GM12878 (cell line): Measurements from ENCODE around the gene NUDT1. TPM values are rescaled to one million over a fixed set of nuclear protein-coding genes. Genes with fewer than 3 reads are reported as not detected.

Experiments
- ATF7 ChIP-seq: fragments of 450-650 bp; IDR thresholded peaks from 2 replicates; pipeline ENCODE4 v1.6.1; 2016; ENCODE audit warnings: low read depth, mild to moderate bottlenecking
- CHD2 ChIP-seq: IDR thresholded peaks from 2 replicates; pipeline ENCODE4 v1.6.1; 2011; ENCODE audit warnings: low read depth, low read length, improper control_type of control experiment, borderline replicate concordance
- DPF2 ChIP-seq: fragments of 450-650 bp; IDR thresholded peaks from 2 replicates; pipeline ENCODE4 v1.6.1; 2017; ENCODE audit warnings: mild to moderate bottlenecking
- ETV6 ChIP-seq, 2 experiments: fragments of 450-650 bp in 1 of 2; IDR thresholded peaks in 1 of 2; conservative IDR thresholded peaks in 1 of 2; 2 replicates each; pipeline ENCODE4 v1.6.1; 2014; ENCODE audit warnings: antibody characterized with exemption in 1 of 2, borderline replicate concordance in 1 of 2, low read depth in 1 of 2, mild to moderate bottlenecking in 1 of 2, moderate library complexity in 1 of 2
- GABPA ChIP-seq: IDR thresholded peaks from 2 replicates; pipeline ENCODE4 v1.6.1; 2014; ENCODE audit warnings: antibody characterized with exemption, low read depth, mild to moderate bottlenecking, inconsistent platforms
- HDAC6 ChIP-seq: fragments of 200-600 bp; sonication (generic); IDR thresholded peaks from one replicate; pipeline ENCODE4 v1.8.0; 2017; ENCODE audit warnings: antibody characterized with exemption; ENCODE audit not compliant: unreplicated experiment
- MEF2A ChIP-seq: IDR thresholded peaks from 2 replicates; pipeline ENCODE4 v1.6.1; 2011; ENCODE audit warnings: low read depth, mild to moderate bottlenecking, low read length, moderate library complexity; ENCODE audit not compliant: insufficient read depth
- NBN ChIP-seq: fragments of 450-650 bp; IDR thresholded peaks from 2 replicates; pipeline ENCODE4 v1.6.1; 2016
- POLR2AphosphoS5 ChIP-seq: IDR thresholded peaks from 2 replicates; pipeline ENCODE4 v1.6.1; 2011; ENCODE audit warnings: mild to moderate bottlenecking, low read length, inconsistent platforms
- POU2F2 ChIP-seq: IDR thresholded peaks from 3 replicates; pipeline ENCODE4 v1.6.1; 2011; ENCODE audit warnings: low read depth, mild to moderate bottlenecking, low read length, borderline replicate concordance
- RFX5 ChIP-seq: IDR thresholded peaks from 2 replicates; pipeline ENCODE4 v1.6.1; 2011; ENCODE audit warnings: low read depth, low read length, improper control_type of control experiment
- SMAD5 ChIP-seq: IDR thresholded peaks from 2 replicates; pipeline ENCODE4 v1.6.1; 2016; ENCODE audit warnings: antibody characterized with exemption, low read depth
- STAT1 ChIP-seq: fragments of 450-650 bp; conservative IDR thresholded peaks from 2 replicates; pipeline ENCODE4 v1.6.1; 2014; ENCODE audit warnings: antibody characterized with exemption, mild to moderate bottlenecking
- TAF1 ChIP-seq: IDR thresholded peaks from 2 replicates; pipeline ENCODE4 v1.6.1; 2011; ENCODE audit warnings: mild to moderate bottlenecking, low read depth, low read length, borderline replicate concordance
- TCF12 ChIP-seq: IDR thresholded peaks from 2 replicates; pipeline ENCODE4 v1.6.1; 2011; ENCODE audit warnings: low read depth, mild to moderate bottlenecking, low read length
- YY1 ChIP-seq: IDR thresholded peaks from 2 replicates; pipeline ENCODE4 v1.6.1; 2011; ENCODE audit warnings: low read depth, mild to moderate bottlenecking, low read length
- polyA plus RNA-seq, 11 experiments: library from polyadenylated mRNA; depleted of rRNA in 4 of 11; unstranded in 6 of 11; stranded (reverse) in 5 of 11; fragments of >200 nt; fragmentation: Nextera tagmentation in 4 of 11; fragmentation: Illumina TruSeq in 1 of 11; extraction: Ambion mirVana in 4 of 11; extraction: Trizol in 1 of 11; gene quantifications; 1 replicate in 1 of 11; 2 replicates in 10 of 11; pipeline versions ENCODE4 v1.2.1 to v1.2.3, GENCODE V29; 2011 to 2016; ENCODE audit warnings: inconsistent platforms in 2 of 11, missing spikeins in 2 of 11, low read depth in 1 of 11
- total RNA-seq, 4 experiments: library from RNA; depleted of rRNA in 3 of 4; stranded (reverse); fragments of >200 nt in 3 of 4; fragmentation: Illumina TruSeq in 1 of 4; extraction: Trizol in 1 of 4; gene quantifications; 2 replicates each; pipeline versions ENCODE4 v1.2.1 to v1.2.3, GENCODE V29; 2013 to 2021
- TF ChIP-seq, protein P1 (sequence below): fragments of 450-650 bp; IDR thresholded peaks from 2 replicates; pipeline ENCODE4 v1.6.1; 2014; ENCODE audit warnings: mild to moderate bottlenecking
- TF ChIP-seq, protein P2 (sequence below): fragments of 450-650 bp; IDR thresholded peaks from 2 replicates; pipeline ENCODE4 v1.6.1; 2016; ENCODE audit warnings: mild to moderate bottlenecking
- TF ChIP-seq, protein P3 (sequence below): fragments of 450-650 bp; IDR thresholded peaks from 2 replicates; pipeline ENCODE4 v1.6.1; 2017; ENCODE audit warnings: mild to moderate bottlenecking, moderate library complexity
- TF ChIP-seq, protein P4 (sequence below): fragments of 450-650 bp; IDR thresholded peaks from 2 replicates; pipeline ENCODE4 v1.6.1; 2018; ENCODE audit warnings: borderline replicate concordance, mild to moderate bottlenecking; ENCODE audit not compliant: partially characterized antibody

The NUDT1 gene
- total and polyA plus RNA-seq, 10 of the 15 experiments (the other 5 are each of a cell fraction or from before 2014, with no cell fraction given), result 7.7 to 122 (median 59.2) TPM

DNA sequence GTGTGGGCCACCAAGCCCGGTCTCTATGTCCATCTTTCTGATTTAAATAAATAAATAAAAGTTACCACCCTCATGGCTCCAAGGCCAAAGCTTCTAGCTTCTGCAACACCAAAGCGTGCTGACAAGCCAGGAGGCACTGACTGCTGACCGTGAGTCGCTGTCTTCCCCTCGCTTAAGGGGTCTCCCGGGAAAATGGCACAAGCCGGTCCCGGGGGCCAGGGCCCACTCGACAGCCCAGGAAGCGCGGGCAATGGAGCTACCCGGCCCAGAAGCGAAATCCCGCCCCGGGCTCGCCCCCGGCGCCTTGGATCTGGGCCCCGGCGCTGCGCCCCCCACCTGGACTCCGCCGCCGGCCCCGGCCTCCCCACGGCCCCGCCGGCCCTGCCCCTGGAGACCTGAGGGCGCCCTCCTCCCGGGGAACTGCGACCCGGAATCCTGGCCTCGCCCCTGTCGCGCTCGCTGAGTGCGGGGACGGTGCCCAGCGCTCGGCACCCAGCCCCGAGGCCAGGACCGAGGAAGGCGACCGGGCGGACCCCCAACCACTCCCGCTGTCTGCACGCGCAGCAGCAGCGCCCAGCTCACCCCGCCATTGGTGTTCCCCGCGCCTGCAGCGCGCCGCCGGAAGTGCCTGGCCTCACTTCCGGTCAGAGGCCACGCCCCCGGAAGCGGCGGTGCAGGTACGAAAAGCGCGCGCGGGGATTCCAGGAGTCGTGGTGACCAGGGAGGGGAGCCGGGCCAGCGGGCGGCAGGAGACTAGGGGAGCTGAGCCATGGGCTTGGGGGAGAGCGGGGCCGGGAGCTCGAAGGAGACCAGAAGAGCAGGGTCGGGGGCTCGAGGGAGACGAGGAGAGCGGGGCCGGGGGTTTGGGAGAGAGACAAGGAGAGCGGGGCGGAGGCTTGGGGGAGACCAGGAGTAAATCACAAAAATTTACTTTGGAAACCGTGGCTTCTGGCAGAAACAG lies at the start of gene NUDT1, which contains the start of gene MRM2 (continued):
- TF ChIP-seq, protein P1, sequence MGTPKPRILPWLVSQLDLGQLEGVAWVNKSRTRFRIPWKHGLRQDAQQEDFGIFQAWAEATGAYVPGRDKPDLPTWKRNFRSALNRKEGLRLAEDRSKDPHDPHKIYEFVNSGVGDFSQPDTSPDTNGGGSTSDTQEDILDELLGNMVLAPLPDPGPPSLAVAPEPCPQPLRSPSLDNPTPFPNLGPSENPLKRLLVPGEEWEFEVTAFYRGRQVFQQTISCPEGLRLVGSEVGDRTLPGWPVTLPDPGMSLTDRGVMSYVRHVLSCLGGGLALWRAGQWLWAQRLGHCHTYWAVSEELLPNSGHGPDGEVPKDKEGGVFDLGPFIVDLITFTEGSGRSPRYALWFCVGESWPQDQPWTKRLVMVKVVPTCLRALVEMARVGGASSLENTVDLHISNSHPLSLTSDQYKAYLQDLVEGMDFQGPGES, result 0 out of 2 replicates have a peak, but pooled peaks have one; percentile 19
- TF ChIP-seq RFX5, result no peak
- peak; percentile 96 for TF ChIP-seq TAF1
- peak; percentile 95 for TF ChIP-seq YY1
- TF ChIP-seq GABPA, result peak; percentile 96
- TF ChIP-seq CHD2, result peak; percentile 73
- TF ChIP-seq, protein P2, sequence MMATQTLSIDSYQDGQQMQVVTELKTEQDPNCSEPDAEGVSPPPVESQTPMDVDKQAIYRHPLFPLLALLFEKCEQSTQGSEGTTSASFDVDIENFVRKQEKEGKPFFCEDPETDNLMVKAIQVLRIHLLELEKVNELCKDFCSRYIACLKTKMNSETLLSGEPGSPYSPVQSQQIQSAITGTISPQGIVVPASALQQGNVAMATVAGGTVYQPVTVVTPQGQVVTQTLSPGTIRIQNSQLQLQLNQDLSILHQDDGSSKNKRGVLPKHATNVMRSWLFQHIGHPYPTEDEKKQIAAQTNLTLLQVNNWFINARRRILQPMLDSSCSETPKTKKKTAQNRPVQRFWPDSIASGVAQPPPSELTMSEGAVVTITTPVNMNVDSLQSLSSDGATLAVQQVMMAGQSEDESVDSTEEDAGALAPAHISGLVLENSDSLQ, result peak; percentile 53
- 0 out of 2 replicates have a peak, but pooled peaks have one; percentile 26 for TF ChIP-seq STAT1
- peak in 1 of 2 experiments; percentile 56; a peak in 1 of 4 replicates for TF ChIP-seq ETV6 (conservative IDR thresholded peaks at IDR 0.05 in 1 of 2, IDR thresholded peaks at IDR 0.05 in 1 of 2; ENCODE audit: borderline replicate concordance in 1 of 2, low read depth in 1 of 2)
- TF ChIP-seq, protein P3, sequence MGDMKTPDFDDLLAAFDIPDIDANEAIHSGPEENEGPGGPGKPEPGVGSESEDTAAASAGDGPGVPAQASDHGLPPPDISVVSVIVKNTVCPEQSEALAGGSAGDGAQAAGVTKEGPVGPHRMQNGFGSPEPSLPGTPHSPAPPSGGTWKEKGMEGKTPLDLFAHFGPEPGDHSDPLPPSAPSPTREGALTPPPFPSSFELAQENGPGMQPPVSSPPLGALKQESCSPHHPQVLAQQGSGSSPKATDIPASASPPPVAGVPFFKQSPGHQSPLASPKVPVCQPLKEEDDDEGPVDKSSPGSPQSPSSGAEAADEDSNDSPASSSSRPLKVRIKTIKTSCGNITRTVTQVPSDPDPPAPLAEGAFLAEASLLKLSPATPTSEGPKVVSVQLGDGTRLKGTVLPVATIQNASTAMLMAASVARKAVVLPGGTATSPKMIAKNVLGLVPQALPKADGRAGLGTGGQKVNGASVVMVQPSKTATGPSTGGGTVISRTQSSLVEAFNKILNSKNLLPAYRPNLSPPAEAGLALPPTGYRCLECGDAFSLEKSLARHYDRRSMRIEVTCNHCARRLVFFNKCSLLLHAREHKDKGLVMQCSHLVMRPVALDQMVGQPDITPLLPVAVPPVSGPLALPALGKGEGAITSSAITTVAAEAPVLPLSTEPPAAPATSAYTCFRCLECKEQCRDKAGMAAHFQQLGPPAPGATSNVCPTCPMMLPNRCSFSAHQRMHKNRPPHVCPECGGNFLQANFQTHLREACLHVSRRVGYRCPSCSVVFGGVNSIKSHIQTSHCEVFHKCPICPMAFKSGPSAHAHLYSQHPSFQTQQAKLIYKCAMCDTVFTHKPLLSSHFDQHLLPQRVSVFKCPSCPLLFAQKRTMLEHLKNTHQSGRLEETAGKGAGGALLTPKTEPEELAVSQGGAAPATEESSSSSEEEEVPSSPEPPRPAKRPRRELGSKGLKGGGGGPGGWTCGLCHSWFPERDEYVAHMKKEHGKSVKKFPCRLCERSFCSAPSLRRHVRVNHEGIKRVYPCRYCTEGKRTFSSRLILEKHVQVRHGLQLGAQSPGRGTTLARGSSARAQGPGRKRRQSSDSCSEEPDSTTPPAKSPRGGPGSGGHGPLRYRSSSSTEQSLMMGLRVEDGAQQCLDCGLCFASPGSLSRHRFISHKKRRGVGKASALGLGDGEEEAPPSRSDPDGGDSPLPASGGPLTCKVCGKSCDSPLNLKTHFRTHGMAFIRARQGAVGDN, result 0 out of 2 replicates have a peak, but pooled peaks have one; percentile 60
- peak; percentile 90 for TF ChIP-seq POLR2AphosphoS5
- TF ChIP-seq, protein P4, sequence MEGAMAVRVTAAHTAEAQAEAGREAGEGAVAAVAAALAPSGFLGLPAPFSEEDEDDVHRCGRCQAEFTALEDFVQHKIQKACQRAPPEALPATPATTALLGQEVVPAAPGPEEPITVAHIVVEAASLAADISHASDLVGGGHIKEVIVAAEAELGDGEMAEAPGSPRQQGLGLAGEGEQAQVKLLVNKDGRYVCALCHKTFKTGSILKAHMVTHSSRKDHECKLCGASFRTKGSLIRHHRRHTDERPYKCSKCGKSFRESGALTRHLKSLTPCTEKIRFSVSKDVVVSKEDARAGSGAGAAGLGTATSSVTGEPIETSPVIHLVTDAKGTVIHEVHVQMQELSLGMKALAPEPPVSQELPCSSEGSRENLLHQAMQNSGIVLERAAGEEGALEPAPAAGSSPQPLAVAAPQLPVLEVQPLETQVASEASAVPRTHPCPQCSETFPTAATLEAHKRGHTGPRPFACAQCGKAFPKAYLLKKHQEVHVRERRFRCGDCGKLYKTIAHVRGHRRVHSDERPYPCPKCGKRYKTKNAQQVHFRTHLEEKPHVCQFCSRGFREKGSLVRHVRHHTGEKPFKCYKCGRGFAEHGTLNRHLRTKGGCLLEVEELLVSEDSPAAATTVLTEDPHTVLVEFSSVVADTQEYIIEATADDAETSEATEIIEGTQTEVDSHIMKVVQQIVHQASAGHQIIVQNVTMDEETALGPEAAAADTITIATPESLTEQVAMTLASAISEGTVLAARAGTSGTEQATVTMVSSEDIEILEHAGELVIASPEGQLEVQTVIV, result peak; percentile 55
- 0 out of 2 replicates have a peak, but pooled peaks have one; percentile 42 for TF ChIP-seq TCF12
- peak; percentile 11; the same call in 1 of the 2 replicates for TF ChIP-seq ATF7
- peak; percentile 77; the same call in 1 of the 3 replicates for TF ChIP-seq POU2F2
- TF ChIP-seq HDAC6, result no peak
- 0 out of 2 replicates have a peak, but pooled peaks have one; percentile 49 for TF ChIP-seq MEF2A
- peak; percentile 87; the same call in 1 of the 2 replicates for TF ChIP-seq SMAD5
- peak; percentile 48; the same call in 1 of the 2 replicates for TF ChIP-seq NBN
- peak; percentile 71; the same call in 1 of the 2 replicates for TF ChIP-seq DPF2
